NCI-H524 (cell line): ENCODE results near the gene WIPF3.
A peak's percentile ranks its signal among the peaks of the same experiment; 100 is the strongest.
"Not testable (repeated sequence)": the region's sequence is repeated elsewhere in the genome, so short reads cannot be mapped to it uniquely, and the experiment has no call there.

Experiments used
- DNase-seq, 2 experiments: peaks; one replicate each; lab custom pipeline; 2025; lab: John Stamatoyannopoulos, UW

The WIPF3 gene

DNA sequence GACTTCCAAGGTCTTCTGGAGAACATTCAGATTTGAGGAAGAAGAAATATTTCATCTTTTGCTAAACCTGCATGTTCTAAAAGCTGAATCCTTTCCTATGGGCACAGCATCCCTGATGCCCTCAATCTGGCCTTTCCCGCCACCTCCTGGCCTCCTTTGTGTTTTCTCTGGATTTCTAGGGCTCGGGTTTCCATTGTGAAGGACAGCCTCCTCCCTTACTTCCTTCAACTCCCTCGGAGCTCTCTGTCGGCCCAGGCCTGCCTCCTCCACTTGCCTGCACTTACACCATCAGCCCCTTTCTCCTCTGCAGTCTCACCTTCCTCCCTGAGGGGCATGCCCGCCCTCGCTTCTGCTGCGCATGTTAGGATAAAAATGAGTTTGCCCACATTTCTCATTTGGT is 75.4 kb downstream of the WIPF3 start:
- DNase-seq: no peak

- peak in 1 of 2 experiments; percentile 26 for DNase-seq
Measured at GRCh38 chr7:29882481-29882880, 76.2 kb downstream of the WIPF3 start.

DNA sequence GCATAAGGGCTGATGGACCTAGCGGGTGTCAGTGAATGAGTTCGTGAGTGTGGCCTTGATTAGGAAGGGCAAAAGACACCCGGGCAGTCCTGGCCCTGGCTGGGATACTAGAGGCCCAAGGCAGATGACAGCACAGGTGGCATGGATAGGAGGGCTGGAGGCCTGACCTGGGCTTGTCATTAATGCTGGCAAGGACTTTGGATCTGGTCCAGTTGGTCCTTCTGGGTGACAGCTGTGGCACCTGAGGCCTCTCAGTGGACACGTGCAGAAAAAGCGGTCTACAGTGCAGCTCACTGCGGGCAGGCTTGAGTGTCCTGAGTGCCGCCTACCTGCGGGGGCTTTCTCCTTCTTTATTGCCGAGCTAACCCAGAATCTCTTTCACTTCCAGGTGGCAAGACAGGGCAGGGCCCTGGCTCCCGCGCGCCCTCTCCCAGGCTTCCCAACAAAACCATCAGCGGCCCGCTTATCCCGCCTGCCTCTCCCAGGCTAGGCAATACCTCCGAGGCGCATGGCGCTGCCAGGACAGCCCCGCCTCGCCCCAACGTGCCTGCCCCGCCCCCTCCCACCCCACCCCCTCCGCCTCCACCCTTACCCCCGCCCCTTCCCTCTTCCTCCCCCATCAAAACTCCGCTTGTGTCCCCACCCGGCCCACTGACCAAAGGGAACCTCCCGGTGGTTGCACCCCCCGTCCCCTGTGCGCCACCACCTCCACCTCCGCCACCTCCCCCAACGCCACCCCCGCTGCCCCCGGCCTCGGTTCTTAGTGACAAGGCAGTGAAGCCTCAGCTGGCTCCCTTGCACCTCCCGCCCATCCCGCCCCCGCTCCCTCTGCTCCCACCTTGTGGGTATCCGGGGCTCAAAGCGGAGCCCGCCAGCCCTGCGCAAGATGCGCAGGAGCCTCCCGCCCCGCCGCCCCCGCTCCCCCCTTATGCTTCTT is 77.4 kb downstream of the WIPF3 start:
- peak in 1 of 2 experiments; percentile 24 for DNase-seq

DNA sequence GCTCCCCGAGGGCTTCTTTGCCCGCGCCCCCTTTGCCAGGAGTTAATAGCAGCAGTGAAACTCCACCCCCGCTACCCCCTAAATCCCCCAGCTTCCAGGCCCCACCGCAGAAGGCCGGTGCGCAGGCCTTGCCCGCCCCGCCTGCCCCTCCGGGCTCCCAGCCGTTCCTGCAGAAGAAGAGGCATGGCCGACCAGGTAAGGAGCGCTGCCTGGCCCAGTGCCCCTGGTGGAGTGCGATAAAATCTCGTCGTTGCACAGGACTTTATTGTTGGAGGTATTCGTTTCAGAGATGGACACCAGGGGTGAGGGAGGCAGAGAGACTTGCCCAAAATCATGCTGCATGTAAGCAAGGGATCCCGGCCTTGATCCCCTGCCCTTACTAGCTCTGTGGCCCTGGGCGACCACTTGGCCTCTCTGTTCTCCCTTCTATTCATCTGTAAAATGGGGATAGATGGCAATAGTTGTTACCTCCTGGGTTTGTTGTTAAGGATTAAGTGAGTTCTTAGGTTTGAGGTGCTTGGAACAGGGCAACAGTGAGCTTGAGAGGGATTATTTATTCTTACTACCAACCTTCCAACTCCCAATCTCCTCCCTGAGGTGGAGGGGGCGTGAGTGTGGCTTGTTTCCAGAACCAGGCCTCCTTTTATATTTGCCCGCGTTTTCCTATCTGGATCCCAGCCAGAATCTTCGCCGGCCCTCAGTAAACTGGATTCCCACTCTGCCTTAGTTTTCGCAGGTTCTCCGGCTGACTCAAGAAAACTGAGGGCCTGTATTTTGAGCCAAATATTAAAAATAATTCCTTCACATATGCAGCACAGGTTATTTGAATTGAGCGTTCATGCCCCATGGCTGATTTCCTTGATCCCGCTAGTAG is 78.3 kb downstream of the WIPF3 start:
- DNase-seq: no peak

DNA sequence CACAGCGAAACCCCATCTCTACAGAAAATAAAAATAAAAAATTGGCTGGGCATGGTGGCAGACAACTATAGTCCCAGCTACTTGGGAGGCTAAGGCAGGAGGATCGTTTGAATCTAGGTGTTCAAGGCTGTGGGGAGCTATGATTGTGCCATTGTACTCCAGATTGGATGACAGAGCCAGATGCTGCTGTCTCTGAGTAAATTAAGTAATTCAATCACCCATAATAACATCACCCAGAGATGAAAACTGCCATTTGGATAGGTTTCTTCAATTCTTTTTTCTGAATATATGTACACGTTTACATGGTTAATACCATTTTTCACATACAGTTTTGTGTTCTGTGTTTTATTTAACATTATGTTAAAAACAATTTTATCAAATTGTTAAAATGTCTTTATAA is 79.3 kb downstream of the WIPF3 start:
- peak in 1 of 2 experiments; percentile 38 for DNase-seq

GRCh38 chr7:29886827-29887226 is 80.5 kb downstream of the WIPF3 start:
- DNase-seq: no peak

DNA sequence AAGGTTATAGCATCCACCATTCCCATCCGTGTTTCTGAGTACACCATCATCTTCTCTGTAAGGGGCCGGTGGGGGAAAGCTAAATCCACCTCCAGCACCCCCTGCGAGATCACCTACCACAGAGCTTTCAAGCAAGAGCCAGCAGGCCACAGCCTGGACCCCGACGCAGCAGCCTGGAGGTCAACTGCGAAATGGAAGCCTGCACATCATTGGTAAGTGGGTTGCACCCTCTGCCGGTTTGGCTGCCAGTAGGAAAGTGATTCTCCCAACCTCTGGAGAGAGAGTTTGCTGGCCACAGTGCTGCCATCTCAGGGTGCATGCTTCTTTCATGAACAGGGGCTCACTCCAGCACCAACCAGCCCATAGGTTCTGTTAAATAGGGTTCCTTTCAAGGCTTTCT is 81.7 kb downstream of the WIPF3 start:
- no peak for DNase-seq

DNA sequence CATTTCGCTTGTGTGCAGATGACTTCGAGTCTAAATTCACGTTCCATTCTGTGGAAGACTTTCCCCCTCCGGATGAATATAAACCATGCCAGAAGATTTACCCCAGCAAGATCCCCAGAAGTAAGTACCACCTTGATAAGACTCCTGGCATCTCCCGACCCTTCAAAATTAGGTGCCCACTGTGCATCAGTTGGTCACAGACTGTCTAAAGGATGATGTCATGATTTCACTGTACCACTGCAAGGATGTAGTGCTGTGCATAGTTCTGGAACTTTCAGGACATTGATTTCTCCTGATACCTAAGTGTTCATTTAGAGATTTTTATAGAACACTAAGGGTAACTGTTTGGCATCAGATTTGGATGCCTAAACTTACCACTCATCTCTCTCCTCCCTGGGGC is 83.0 kb downstream of the WIPF3 start:
- no peak for DNase-seq

- DNase-seq: no peak
Measured at GRCh38 chr7:29890251-29890650, 83.9 kb downstream of the WIPF3 start.

GRCh38 chr7:29890786-29891185 is 84.5 kb downstream of the WIPF3 start:
- not testable (repeated sequence) for DNase-seq

- DNase-seq: no peak
Measured at GRCh38 chr7:29891766-29892165, 85.5 kb downstream of the WIPF3 start.

DNA sequence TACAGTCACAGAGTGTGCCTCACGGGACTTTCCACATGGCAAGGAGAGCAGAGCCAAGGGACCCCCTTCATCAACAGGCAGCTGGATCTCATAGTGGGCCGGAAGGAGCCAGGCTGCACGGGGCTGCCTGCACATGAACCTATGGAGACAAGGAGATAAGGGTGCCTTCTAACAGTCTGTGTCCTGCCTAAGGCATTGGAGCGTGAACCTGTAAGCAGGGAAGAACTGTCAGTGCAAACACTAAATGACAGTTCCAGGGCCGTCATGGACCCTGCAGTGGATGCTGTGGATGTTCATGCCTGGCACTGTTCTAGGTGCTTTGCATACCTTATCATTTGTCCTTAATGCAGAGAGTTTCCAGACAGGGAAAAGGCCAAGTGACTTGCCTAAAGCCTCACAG is 85.9 kb downstream of the WIPF3 start:
- DNase-seq: no peak

GRCh38 chr7:29893351-29893965 is 87.2 kb downstream of the WIPF3 start:
- DNase-seq: no peak

GRCh38 chr7:29894256-29894655 is 87.9 kb downstream of the WIPF3 start:
- DNase-seq: no peak

GRCh38 chr7:29895559-29895958 is 89.3 kb downstream of the WIPF3 start:
- no peak for DNase-seq

DNA sequence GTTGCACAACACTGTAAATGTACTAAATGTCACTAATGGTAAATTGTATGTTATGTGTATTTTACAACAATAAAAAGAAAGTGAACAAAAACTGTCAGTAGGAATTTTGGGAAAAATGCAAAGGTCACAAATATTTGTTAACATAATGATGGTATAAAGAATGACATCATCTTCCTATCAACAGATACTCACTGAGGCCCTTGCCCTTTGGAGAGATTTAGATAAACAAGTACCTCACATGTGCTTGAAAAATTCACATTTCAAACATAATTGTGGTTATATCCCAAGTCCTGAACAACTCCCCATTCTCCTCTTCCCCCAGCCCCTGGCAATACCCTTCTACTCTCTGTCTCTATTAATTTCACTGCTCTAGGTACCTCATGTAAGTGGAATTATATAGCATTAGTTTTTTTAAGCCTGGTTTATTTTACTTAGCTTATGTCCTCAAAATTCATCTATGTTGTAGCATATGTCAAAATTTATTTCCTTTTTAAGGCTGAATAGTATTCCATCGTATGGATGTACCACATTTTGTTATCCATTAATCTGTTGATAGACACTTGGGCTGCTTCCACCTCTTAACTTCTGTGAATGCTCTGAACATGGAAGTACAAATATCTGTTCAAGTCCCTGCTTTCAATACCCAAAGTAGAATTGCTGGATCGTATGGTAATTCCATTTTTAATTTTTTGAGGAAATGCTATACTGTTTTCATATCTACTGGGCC is 90.5 kb downstream of the WIPF3 start:
- DNase-seq: no peak

DNA sequence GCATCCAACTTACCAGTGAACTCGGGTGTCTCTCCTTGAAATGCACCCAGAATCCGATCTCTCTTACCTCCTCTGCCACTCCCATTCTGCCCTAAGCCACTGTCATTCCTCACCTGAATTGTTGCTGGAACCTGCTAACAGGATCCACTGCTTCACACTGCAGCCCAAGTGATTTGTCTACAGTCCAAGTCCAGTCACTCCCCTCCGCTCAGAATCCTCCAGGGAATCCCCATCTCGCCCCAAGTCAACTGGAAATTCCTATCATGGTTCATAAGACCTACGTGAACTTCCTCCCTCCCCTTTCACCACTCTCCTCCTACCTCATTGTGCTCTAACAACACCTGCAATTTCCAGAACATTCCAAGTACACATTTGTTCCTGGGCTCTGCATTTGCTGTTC is 92.0 kb downstream of the WIPF3 start:
- DNase-seq: no peak

- no peak for DNase-seq
Measured at GRCh38 chr7:29900745-29901144, 94.4 kb downstream of the WIPF3 start.

GRCh38 chr7:29906200-29907022 is 100.1 kb downstream of the WIPF3 start:
- DNase-seq: no peak

- no peak for DNase-seq
Measured at GRCh38 chr7:29914180-29914579, 107.9 kb downstream of the WIPF3 start.
